Trophoblast cell (in vitro differentiated cells and primary cell): ENCODE results near the gene CFAP45.

Experiments
- DNase-seq, 2 donors: peaks; one replicate each; pipeline ENCODE4 v3.0.0-alpha.2; 2016
- H2AFZ ChIP-seq: 2 replicates; pipeline ENCODE4 v1.6.1; 2013; ENCODE audit warnings: low read length, moderate library complexity, mild to moderate bottlenecking; ENCODE audit not compliant: insufficient read depth, poor library complexity
- H2AK5ac ChIP-seq: 2 replicates; pipeline ENCODE4 v1.6.1; 2013; ENCODE audit warnings: mild to moderate bottlenecking, low read length
- H2BK120ac ChIP-seq: 2 replicates; pipeline ENCODE4 v1.6.1; 2013; ENCODE audit warnings: low read length, mild to moderate bottlenecking, moderate library complexity; ENCODE audit not compliant: insufficient read depth, poor library complexity
- H2BK12ac ChIP-seq: 2 replicates; pipeline ENCODE4 v1.6.1; 2013; ENCODE audit warnings: mild to moderate bottlenecking, low read length, moderate library complexity
- H2BK5ac ChIP-seq: 2 replicates; pipeline ENCODE4 v1.6.1; 2013; ENCODE audit warnings: low read length, low read depth, moderate library complexity, mild to moderate bottlenecking; ENCODE audit not compliant: poor library complexity
- H3K14ac ChIP-seq: 2 replicates; pipeline ENCODE4 v1.6.1; 2013; ENCODE audit warnings: mild to moderate bottlenecking, low read length
- H3K18ac ChIP-seq: 2 replicates; pipeline ENCODE4 v1.6.1; 2013; ENCODE audit warnings: mild to moderate bottlenecking, low read length
- H3K23ac ChIP-seq: 2 replicates; pipeline ENCODE4 v1.6.1; 2013; ENCODE audit warnings: low read length
- H3K27ac ChIP-seq: 2 replicates; pipeline ENCODE4 v1.5.1; 2013; ENCODE audit warnings: low read depth, mild to moderate bottlenecking, inconsistent platforms, low read length, moderate library complexity
- H3K27me3 ChIP-seq: 2 replicates; pipeline ENCODE4 v1.6.1; 2013; ENCODE audit warnings: inconsistent platforms, mild to moderate bottlenecking, low read length, moderate library complexity; ENCODE audit not compliant: insufficient read depth
- H3K36me3 ChIP-seq, 2 experiments: 1 replicate in 1 of 2; 2 replicates in 1 of 2; pipeline ENCODE4 v1.6.1; 2013; ENCODE audit warnings: low read length in 2 of 2, mild to moderate bottlenecking in 2 of 2, moderate library complexity in 1 of 2; ENCODE audit not compliant: insufficient read depth in 2 of 2, control insufficient read depth in 1 of 2
- H3K4ac ChIP-seq: 2 replicates; pipeline ENCODE4 v1.6.1; 2013; ENCODE audit warnings: low read depth, mild to moderate bottlenecking, low read length, moderate library complexity
- H3K4me1 ChIP-seq, 2 experiments: 1 replicate in 1 of 2; 2 replicates in 1 of 2; pipeline ENCODE4 v1.6.1; 2013; ENCODE audit warnings: low read length in 2 of 2, mild to moderate bottlenecking in 2 of 2, moderate library complexity in 1 of 2; ENCODE audit not compliant: insufficient read depth in 2 of 2, control insufficient read depth in 1 of 2
- H3K4me2 ChIP-seq: 2 replicates; pipeline ENCODE4 v1.6.1; 2013; ENCODE audit warnings: inconsistent platforms, mild to moderate bottlenecking, low read length, moderate library complexity
- H3K4me3 ChIP-seq: 2 replicates; pipeline ENCODE4 v1.5.1; 2013; ENCODE audit warnings: mild to moderate bottlenecking, low read depth, low read length, inconsistent platforms
- H3K79me1 ChIP-seq: one replicate; pipeline ENCODE4 v1.6.1; 2013; ENCODE audit warnings: low read length
- H3K79me2 ChIP-seq: 2 replicates; pipeline ENCODE4 v1.6.1; 2013; ENCODE audit warnings: low read length, mild to moderate bottlenecking; ENCODE audit not compliant: control insufficient read depth, insufficient read depth, poor library complexity
- H3K9ac ChIP-seq: 2 replicates; pipeline ENCODE4 v1.6.1; 2013; ENCODE audit warnings: mild to moderate bottlenecking, low read length
- H3K9me3 ChIP-seq: 2 replicates; pipeline ENCODE4 v1.6.1; 2013; ENCODE audit warnings: low read depth, mild to moderate bottlenecking, control low read depth, inconsistent platforms, low read length; ENCODE audit not compliant: insufficient read depth
- H4K12ac ChIP-seq: 2 replicates; pipeline ENCODE4 v1.6.1; 2013; ENCODE audit warnings: low read depth, mild to moderate bottlenecking, low read length, moderate library complexity
- H4K8ac ChIP-seq: 2 replicates; pipeline ENCODE4 v1.6.1; 2013; ENCODE audit warnings: low read depth, mild to moderate bottlenecking, low read length, moderate library complexity
- H4K91ac ChIP-seq: one replicate; pipeline ENCODE4 v1.6.1; 2013; ENCODE audit warnings: low read depth, mild to moderate bottlenecking, low read length, moderate library complexity
- WGBS: extraction: QIAGEN DNeasy Blood & Tissue Kit; methylation state at CpG from one replicate; pipeline ENCODE4 v1.1.7; 2013; ENCODE audit warnings: missing lambda C conversion rate; ENCODE audit not compliant: insufficient read length, insufficient coverage; ENCODE audit errors: extremely low coverage; 5-methylcytosine and 5-hydroxymethylcytosine counted together

CFAP45 gene

GRCh38 chr1:159927849-159928431 is 28.0 kb upstream of the CFAP45 start:
- no CpG with 5 or more reads among the region's 13 CpGs for WGBS
- H3K27me3 ChIP-seq = no peaks in the 10 kb centered on the region
- peaks cover 11 to 16% of the 10 kb centered on the region in 2 experiments for H3K4me1 ChIP-seq
- H4K12ac ChIP-seq = no peak overlapping the region
- H3K9me3 ChIP-seq = peaks cover 2% of the 10 kb centered on the region
- H3K18ac ChIP-seq = no peak overlapping the region
- DNase-seq = no peak
- no peak overlapping the region for H2AK5ac ChIP-seq
- no peak overlapping the region for H3K23ac ChIP-seq
- H3K79me1 ChIP-seq = peaks cover 26% of the 10 kb centered on the region
- peak overlapping the region; percentile 7 for H3K14ac ChIP-seq
- no peak overlapping the region for H3K4me2 ChIP-seq
- no peak overlapping the region for H2BK5ac ChIP-seq
- H2BK120ac ChIP-seq = no peak overlapping the region
- H3K9ac ChIP-seq = no peak overlapping the region
- H2AFZ ChIP-seq = no peak overlapping the region
- H3K4ac ChIP-seq = no peak overlapping the region
- H3K79me2 ChIP-seq = peaks cover 20% of the 10 kb centered on the region
- H2BK12ac ChIP-seq = no peak overlapping the region
- no peak overlapping the region for H3K27ac ChIP-seq
- no peak overlapping the region for H4K91ac ChIP-seq
- H4K8ac ChIP-seq = no peak overlapping the region
- no peak overlapping the region for H3K4me3 ChIP-seq
- H3K36me3 ChIP-seq = peaks cover 10 to 12% of the 10 kb centered on the region in 2 experiments

GRCh38 chr1:159927211-159927848 is 27.4 kb upstream of the CFAP45 start:
- no peak overlapping the region for H4K8ac ChIP-seq

DNA sequence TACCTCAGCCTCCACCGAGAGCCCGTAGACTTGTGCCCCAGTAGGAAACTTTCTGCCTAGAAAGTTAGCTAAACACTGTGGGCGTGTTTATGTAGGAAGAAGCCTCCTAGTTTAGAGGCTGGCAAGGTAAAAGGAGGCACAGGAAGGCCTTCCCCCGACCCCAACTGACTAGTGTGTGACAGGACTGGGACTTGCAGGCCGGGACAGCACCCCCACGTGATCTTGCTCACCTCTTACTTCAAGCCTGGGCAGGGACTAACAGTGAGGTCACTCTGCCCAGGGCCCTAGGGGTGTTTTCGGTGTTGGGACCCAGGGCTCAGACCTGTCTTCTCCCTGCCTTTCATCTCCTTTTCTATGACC is 25.7 kb upstream of the CFAP45 start:
- no CpG with 5 or more reads among the region's 7 CpGs for WGBS

More at GRCh38 chr1:159927211-159927848, 27.4 kb upstream of the CFAP45 start:
- Histone ChIP-seq H3K9ac (no peak overlapping the region), H3K79me1 (peaks cover 31% of the 10 kb centered on the region), H3K4me3 (no peak overlapping the region), H3K27ac (no peak overlapping the region), H3K23ac (no peak overlapping the region), H3K79me2 (peaks cover 26% of the 10 kb centered on the region), H4K91ac (no peak overlapping the region), H3K18ac (no peak overlapping the region), H4K12ac (no peak overlapping the region), H3K36me3 (peaks cover 13 to 15% of the 10 kb centered on the region in 2 experiments), H2BK120ac (no peak overlapping the region), H2AFZ (no peak overlapping the region), H2BK5ac (no peak overlapping the region), H2AK5ac (no peak overlapping the region), H3K4ac (no peak overlapping the region), H3K4me2 (no peak overlapping the region), H3K14ac (no peak overlapping the region), H3K9me3 (peaks cover 2% of the 10 kb centered on the region), H3K27me3 (no peaks in the 10 kb centered on the region), H2BK12ac (no peak overlapping the region), H3K4me1 (peaks cover 15 to 19% of the 10 kb centered on the region in 2 experiments)
- no peak for DNase-seq
- no CpG with 5 or more reads among the region's 16 CpGs for WGBS

DNA sequence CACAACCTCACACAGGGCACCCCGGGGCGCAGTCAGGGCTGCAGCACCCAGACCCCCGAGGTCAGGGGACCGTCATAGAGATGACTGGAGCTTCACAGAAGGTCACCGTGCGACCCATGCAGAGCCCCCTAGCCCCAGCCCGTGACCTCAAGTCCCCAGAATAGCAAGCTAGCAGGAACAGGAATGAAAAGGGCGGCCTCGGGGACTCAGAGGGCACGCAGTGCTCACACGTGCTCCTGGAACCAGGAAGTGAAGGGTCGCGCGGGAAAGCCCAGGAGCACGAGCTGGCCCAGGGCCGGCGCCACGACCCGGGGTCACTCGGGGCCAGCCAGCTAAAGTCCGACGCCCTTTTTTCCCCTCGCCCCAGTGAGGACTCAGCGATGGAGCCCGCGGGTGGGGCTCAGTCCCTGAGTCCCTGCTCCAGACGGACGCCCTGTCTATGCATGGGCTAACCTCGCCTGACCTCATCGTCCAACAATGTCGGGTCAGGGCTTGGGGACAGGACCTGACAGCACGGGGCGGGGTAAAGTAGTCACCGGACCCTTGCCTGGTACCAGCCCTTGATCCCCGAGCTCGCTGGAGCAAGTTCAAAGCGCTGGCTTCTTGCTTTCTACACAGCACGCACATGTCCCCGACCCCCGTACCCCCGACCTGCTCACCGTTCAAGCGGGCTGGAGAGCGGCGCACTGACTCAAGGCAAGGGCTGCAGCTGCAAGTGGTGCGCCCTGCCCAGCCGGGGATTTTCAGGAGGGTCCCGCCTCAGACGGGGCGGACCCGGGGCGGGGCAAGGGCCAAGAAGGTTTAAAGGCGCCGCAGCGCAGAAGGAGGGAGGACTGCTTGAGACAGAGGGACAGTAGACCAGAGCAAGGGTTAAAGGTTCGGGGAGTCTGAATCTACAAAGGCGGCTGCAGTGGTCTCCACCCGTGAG is 25.1 kb upstream of the CFAP45 start, which contains the start of gene TAGLN2:
TSS of gene TAGLN2 (minus strand) at position 717 of the 928 bp plus-strand sequence. CDS start 4,998 bp downstream, outside the sequence.
- Histone ChIP-seq H3K27ac (peak within 1 kb of the TSS; percentile 98), H3K79me2 (peaks cover 36% of the 10 kb centered on the region), H4K8ac (peak within 1 kb of the TSS; percentile 87), H2AK5ac (peak within 1 kb of the TSS; percentile 96), H3K4me1 (peaks cover 24 to 27% of the 10 kb centered on the region in 2 experiments), H3K27me3 (no peaks in the 10 kb centered on the region), H3K9me3 (no peaks in the 10 kb centered on the region), H4K12ac (peak within 1 kb of the TSS; percentile 75), H3K36me3 (peaks cover 23 to 26% of the 10 kb centered on the region in 2 experiments), H3K4ac (peak within 1 kb of the TSS; percentile 99), H2BK5ac (peak within 1 kb of the TSS; percentile 98), H3K9ac (peak within 1 kb of the TSS; percentile 93), H3K4me2 (peak within 1 kb of the TSS; percentile 65), H3K79me1 (peaks cover 35% of the 10 kb centered on the region), H3K14ac (peak within 1 kb of the TSS; percentile 94), H2AFZ (peak within 1 kb of the TSS; percentile 54), H3K23ac (no peak within 1 kb of the TSS), H2BK12ac (peak within 1 kb of the TSS; percentile 75), H3K18ac (peak within 1 kb of the TSS; percentile 96), H2BK120ac (peak within 1 kb of the TSS; percentile 98), H4K91ac (peak within 1 kb of the TSS; percentile 99), H3K4me3 (peak within 1 kb of the TSS; percentile 90)
- DNase-seq = peak; percentile 97
- no CpG with 5 or more reads among the region's 58 CpGs for WGBS

More for the DNA sequence above, 25.7 kb upstream of the CFAP45 start:
- H4K91ac ChIP-seq = peak overlapping the region; percentile 44
- H3K14ac ChIP-seq = peak overlapping the region; percentile 10
- no peaks in the 10 kb centered on the region for H3K27me3 ChIP-seq
- H3K4me3 ChIP-seq = peak overlapping the region; percentile 52
- no peak overlapping the region for H2AFZ ChIP-seq
- H2BK5ac ChIP-seq = peak overlapping the region; percentile 58
- no peak overlapping the region for H2AK5ac ChIP-seq
- peak overlapping the region; percentile 12 for H2BK120ac ChIP-seq
- peaks cover 2% of the 10 kb centered on the region for H3K9me3 ChIP-seq
- peaks cover 34% of the 10 kb centered on the region for H3K79me2 ChIP-seq
- H4K8ac ChIP-seq = peak overlapping the region; percentile 8
- no peak overlapping the region for H2BK12ac ChIP-seq
- no peak overlapping the region for H3K4ac ChIP-seq
- H3K79me1 ChIP-seq = peaks cover 35% of the 10 kb centered on the region
- H3K27ac ChIP-seq = peak overlapping the region; percentile 42
- peak overlapping the region; percentile 65 for H3K4me2 ChIP-seq
- H3K9ac ChIP-seq = peak overlapping the region; percentile 13
- peaks cover 18 to 22% of the 10 kb centered on the region in 2 experiments for H3K36me3 ChIP-seq
- no peak overlapping the region for H3K23ac ChIP-seq
- H3K18ac ChIP-seq = peak overlapping the region; percentile 30
- DNase-seq = peak; percentile 52 to 66
- peaks cover 24 to 27% of the 10 kb centered on the region in 2 experiments for H3K4me1 ChIP-seq
- no peak overlapping the region for H4K12ac ChIP-seq
